ENCODE measurements around the gene FAM24A. TPM values are rescaled to one million over a fixed set of nuclear protein-coding genes. Genes with fewer than 3 reads are reported as not detected.
"Not testable (repeated sequence)": the region's sequence is repeated elsewhere in the genome, so short reads cannot be mapped to it uniquely, and the experiment has no call there.

FAM24A gene
- total and polyA plus RNA-seq, 9 donors: not detected

DNA sequence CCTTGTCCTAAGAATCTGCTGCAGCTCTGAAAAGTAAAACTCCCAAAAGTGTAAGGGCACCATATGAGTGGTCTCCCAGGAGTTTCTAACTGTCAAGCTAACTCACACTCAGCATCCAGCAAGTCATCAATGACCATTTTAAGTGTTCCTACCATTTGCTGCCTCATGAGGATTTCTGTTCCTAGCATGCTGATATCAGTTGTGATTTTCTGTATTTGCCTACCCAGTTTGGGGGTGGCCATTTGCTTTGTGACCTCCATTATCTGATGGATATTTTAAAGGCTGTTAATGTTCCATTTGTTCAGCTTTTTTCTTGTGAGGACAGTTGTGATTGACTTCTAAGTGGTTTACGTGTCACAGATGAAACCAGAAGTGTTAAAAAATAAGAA is 33.9 kb upstream of the FAM24A start:
- Histone ChIP-seq H3K36me3 (ENCODE audit: control insufficient read depth, insufficient read depth, low read length) (no peaks in the 10 kb centered on the region), H3K4me3 (ENCODE audit: low read length) (no peak overlapping the region), H3K9me3 (replicated peaks; ENCODE audit: control insufficient read depth, low read depth, low read length) (peaks cover 2% of the 10 kb centered on the region), H3K27me3 (ENCODE audit: control insufficient read depth, insufficient read depth, low read length) (peaks cover 3% of the 10 kb centered on the region), H3K4me1 (ENCODE audit: control insufficient read depth, insufficient read depth, low read length) (peaks cover 7% of the 10 kb centered on the region), H3K27ac (ENCODE audit: low read length) (no peak overlapping the region)
- no CpG with 5 or more reads among the region's 1 CpG for WGBS (ENCODE audit: insufficient coverage)
- no peak for DNase-seq

- Histone ChIP-seq H3K4me1 (ENCODE audit: control insufficient read depth, insufficient read depth, low read length) (peaks cover 7% of the 10 kb centered on the region), H3K27ac (ENCODE audit: low read length) (no peak overlapping the region), H3K27me3 (ENCODE audit: control insufficient read depth, insufficient read depth, low read length) (peaks cover 3% of the 10 kb centered on the region), H3K9me3 (replicated peaks; ENCODE audit: control insufficient read depth, low read depth, low read length) (peaks cover 2% of the 10 kb centered on the region), H3K4me3 (ENCODE audit: low read length) (no peak overlapping the region), H3K36me3 (ENCODE audit: control insufficient read depth, insufficient read depth, low read length) (no peaks in the 10 kb centered on the region)
- 82% methylated on average over 1 of the region's 1 CpG for WGBS (ENCODE audit: insufficient coverage)
- DNase-seq: no peak
These were observed 33.1 kb upstream of the FAM24A start for GRCh38 chr10:122877264-122877663.

DNA sequence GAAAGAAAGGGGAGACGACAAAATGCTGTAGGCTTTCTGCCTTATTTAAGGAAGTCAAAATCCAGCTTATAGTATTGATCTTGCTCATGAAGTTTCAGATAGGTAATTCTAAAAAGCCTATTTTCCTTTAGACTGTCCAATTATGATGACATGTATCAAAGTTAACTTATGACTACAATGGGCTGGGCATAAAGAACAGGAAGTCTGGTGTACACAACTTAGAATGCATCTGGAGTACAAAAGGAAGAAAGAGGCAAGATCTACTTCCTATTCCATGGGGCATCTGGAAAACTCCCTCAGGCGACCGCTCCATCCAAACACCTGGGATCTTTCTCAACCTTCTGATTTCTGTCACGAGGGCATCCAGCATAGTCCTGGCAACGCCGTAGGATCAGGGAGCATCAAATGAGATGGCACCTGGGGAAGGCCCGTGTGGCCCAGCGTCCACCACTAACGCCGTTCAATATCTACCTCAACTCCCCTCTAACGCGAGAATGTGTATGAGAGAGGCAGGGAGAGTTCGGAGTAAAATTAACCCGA is 31.5 kb upstream of the FAM24A start:
- 34% methylated on average over 5 of the region's 14 CpGs for WGBS (ENCODE audit: insufficient coverage)
- H3K4me3 ChIP-seq (ENCODE audit: low read length): peak overlapping the region; percentile 53
- H3K27me3 ChIP-seq (ENCODE audit: control insufficient read depth, insufficient read depth, low read length): peaks cover 3% of the 10 kb centered on the region
- H3K4me1 ChIP-seq (ENCODE audit: control insufficient read depth, insufficient read depth, low read length): peaks cover 7% of the 10 kb centered on the region
- no peaks in the 10 kb centered on the region for H3K9me3 ChIP-seq (replicated peaks; ENCODE audit: control insufficient read depth, low read depth, low read length)
- peak overlapping the region; percentile 21 for H3K27ac ChIP-seq (ENCODE audit: low read length)
- H3K36me3 ChIP-seq (ENCODE audit: control insufficient read depth, insufficient read depth, low read length): no peaks in the 10 kb centered on the region
- DNase-seq: peak; percentile 9

GRCh38 chr10:122879339-122880273 is 30.8 kb upstream of the FAM24A start, which contains the start of gene FAM24B:
Gene FAM24B, minus strand, starts transcription at chr10:122879581. Its CDS starts 29,066 bp downstream, at chr10:122850515.
- peaks cover 3% of the 10 kb centered on the region for H3K27me3 ChIP-seq (ENCODE audit: control insufficient read depth, insufficient read depth, low read length)
- WGBS (ENCODE audit: insufficient coverage): 2% methylated on average over 94 of the region's 95 CpGs
- H3K9me3 ChIP-seq (replicated peaks; ENCODE audit: control insufficient read depth, low read depth, low read length): no peaks in the 10 kb centered on the region
- H3K27ac ChIP-seq (ENCODE audit: low read length): peak within 1 kb of the TSS; percentile 21
- H3K4me3 ChIP-seq (ENCODE audit: low read length): peak within 1 kb of the TSS; percentile 53
- H3K4me1 ChIP-seq (ENCODE audit: control insufficient read depth, insufficient read depth, low read length): peaks cover 7% of the 10 kb centered on the region
- H3K36me3 ChIP-seq (ENCODE audit: control insufficient read depth, insufficient read depth, low read length): no peaks in the 10 kb centered on the region
- peak; percentile 99 for DNase-seq

DNA sequence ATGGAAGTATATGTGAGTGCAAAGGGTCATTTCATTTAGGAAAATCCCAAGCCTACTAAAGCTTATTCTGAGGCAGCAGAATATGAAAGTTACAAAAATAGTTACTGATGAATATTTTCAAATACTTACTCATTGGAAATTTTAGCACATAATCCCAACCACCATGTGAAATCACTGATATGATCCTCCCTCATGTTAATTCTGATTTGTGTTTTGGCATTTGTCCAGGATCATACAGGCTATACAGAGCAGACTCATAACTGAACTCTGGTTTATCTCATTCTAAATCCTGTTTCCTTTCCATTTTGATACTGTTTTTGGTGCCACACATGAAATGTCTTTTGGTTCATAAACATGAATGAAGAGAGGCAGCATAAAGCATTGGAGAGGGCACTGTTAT is 27.6 kb upstream of the FAM24A start:
- Histone ChIP-seq H3K9me3 (replicated peaks; ENCODE audit: control insufficient read depth, low read depth, low read length) (no peaks in the 10 kb centered on the region), H3K27ac (ENCODE audit: low read length) (no peak overlapping the region), H3K4me3 (ENCODE audit: low read length) (no peak overlapping the region), H3K36me3 (ENCODE audit: control insufficient read depth, insufficient read depth, low read length) (no peaks in the 10 kb centered on the region), H3K4me1 (ENCODE audit: control insufficient read depth, insufficient read depth, low read length) (peaks cover 7% of the 10 kb centered on the region), H3K27me3 (ENCODE audit: control insufficient read depth, insufficient read depth, low read length) (peaks cover 3% of the 10 kb centered on the region)
- DNase-seq: no peak

DNA sequence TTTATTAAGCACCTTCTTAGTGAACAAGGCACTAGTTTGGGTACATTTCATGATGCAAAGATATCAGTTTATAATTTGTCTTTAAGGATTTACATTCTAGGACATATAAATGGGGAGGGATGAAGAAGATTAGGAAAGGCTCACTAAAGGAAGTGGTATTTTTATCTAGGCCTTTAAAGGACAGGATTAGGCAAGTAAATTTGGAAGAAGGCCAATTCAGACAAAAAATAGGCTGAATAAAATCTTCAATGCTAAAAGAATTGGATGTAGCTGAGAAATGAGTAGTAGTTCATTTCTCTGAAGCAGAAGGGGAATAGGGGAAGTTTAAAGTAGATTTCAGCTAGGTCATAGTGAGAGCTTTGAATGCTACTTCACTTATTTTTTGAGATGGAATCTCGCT is 26.2 kb upstream of the FAM24A start:
- Histone ChIP-seq H3K27me3 (ENCODE audit: control insufficient read depth, insufficient read depth, low read length) (peaks cover 3% of the 10 kb centered on the region), H3K9me3 (replicated peaks; ENCODE audit: control insufficient read depth, low read depth, low read length) (no peaks in the 10 kb centered on the region), H3K36me3 (ENCODE audit: control insufficient read depth, insufficient read depth, low read length) (no peaks in the 10 kb centered on the region), H3K4me3 (ENCODE audit: low read length) (no peak overlapping the region), H3K4me1 (ENCODE audit: control insufficient read depth, insufficient read depth, low read length) (peaks cover 4% of the 10 kb centered on the region), H3K27ac (ENCODE audit: low read length) (no peak overlapping the region)
- DNase-seq: no peak
- 80% methylated on average over 1 of the region's 1 CpG for WGBS (ENCODE audit: insufficient coverage)

DNA sequence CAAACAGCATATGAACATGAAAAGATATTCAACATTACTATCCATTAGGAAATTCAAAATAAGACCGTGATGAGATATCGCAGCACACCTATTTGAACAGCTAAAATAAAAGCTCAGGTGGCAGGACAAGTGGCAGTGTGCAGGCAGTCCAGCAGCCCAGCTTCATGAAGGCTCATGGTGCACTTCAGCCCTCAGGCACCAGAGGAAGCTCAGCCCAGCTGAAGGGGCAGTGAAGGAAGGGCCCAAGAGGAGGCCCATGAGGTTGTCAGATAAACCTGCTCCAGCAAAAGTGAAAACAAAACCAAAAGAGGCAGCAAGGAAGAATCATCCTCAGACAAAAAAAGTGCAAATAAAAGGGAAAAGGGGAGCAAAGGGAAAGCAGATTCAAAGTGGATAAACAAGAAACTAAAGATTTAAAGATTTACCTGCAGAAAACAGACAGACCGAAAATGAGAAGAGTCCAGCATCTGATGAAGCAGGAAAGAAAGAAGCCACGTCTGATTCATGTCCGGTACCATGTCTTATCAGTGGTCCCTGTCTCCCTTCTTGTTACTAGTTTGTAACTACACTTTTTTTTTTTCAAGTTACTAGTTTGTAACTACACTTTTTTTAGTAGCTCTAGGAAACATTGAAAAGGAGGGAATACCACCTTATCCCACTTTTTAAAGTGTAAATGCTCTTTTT is 16.0 kb upstream of the FAM24A start:
- H3K27ac ChIP-seq (ENCODE audit: low read length): no peak overlapping the region
- H3K4me3 ChIP-seq (ENCODE audit: low read length): no peak overlapping the region
- H3K27me3 ChIP-seq (ENCODE audit: control insufficient read depth, insufficient read depth, low read length): no peaks in the 10 kb centered on the region
- H3K4me1 ChIP-seq (ENCODE audit: control insufficient read depth, insufficient read depth, low read length): no peaks in the 10 kb centered on the region
- whole genome bisulfite sequencing (ENCODE audit: insufficient coverage): no CpG with 5 or more reads among the region's 5 CpGs
- H3K36me3 ChIP-seq (ENCODE audit: control insufficient read depth, insufficient read depth, low read length): no peaks in the 10 kb centered on the region
- no peak for DNase-seq
- H3K9me3 ChIP-seq (replicated peaks; ENCODE audit: control insufficient read depth, low read depth, low read length): no peaks in the 10 kb centered on the region

DNA sequence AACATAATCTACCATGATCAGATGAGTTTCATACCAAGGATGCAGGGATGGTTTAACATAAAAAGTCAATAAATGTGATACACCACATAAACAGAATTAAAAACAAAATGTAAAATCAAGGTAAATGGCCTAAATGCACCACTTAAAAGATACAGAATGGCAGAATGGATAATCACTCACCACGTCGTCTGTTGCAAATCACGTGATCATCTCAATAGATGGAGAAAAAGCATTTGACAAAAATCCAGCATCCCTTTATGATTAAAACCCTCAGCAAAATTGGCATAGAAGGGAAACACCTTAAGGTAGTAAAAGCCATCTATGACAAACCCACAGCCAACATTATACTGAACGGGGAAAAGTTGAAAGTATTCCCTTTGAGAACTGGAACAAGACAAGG is 6.5 kb upstream of the FAM24A start:
- H3K9me3 ChIP-seq (replicated peaks; ENCODE audit: control insufficient read depth, low read depth, low read length); H3K36me3 ChIP-seq (ENCODE audit: control insufficient read depth, insufficient read depth, low read length); H3K4me1 ChIP-seq (ENCODE audit: control insufficient read depth, insufficient read depth, low read length); H3K27ac ChIP-seq (ENCODE audit: low read length); H3K4me3 ChIP-seq (ENCODE audit: low read length); DNase-seq; H3K27me3 ChIP-seq (ENCODE audit: control insufficient read depth, insufficient read depth, low read length): not testable (repeated sequence)
- WGBS (ENCODE audit: insufficient coverage): no CpG with 5 or more reads among the region's 4 CpGs

DNA sequence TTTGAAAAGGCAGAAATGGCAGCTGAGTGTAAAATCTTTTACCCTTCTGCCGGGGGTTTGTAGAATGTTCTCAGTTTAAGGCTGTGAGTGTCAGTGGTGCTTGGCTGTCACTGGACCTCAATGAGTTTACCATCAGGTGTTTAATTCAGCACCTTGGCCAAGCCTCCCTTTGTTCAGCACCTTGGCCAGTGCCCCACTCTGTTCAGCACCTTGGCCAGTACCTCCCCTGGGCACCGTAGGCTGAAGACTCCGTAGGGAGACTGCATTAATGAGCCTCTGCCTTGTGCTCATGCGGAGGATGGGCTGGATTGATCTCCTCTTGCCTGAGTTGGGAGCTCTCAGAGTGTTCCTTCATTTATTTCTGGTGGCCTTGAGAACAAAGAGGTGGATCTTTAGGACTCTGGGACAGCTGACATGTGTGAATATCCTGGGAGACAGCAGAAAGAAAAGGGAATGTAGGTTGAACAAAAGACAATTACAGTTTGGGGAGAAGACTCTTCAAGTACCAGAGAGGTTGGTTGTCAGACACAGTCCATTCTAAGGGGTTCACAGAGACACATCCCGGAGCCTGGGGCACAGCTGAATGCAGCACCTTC is 1.6 kb downstream of the FAM24A start:
- Histone ChIP-seq H3K4me1 (ENCODE audit: control insufficient read depth, insufficient read depth, low read length) (no peaks in the 10 kb centered on the region), H3K27me3 (ENCODE audit: control insufficient read depth, insufficient read depth, low read length) (no peaks in the 10 kb centered on the region), H3K4me3 (ENCODE audit: low read length) (no peak overlapping the region), H3K27ac (ENCODE audit: low read length) (no peak overlapping the region), H3K9me3 (replicated peaks; ENCODE audit: control insufficient read depth, low read depth, low read length) (no peaks in the 10 kb centered on the region), H3K36me3 (ENCODE audit: control insufficient read depth, insufficient read depth, low read length) (no peaks in the 10 kb centered on the region)
- peak; percentile 26 for DNase-seq
- WGBS (ENCODE audit: insufficient coverage): 12% methylated on average over 4 of the region's 5 CpGs

GRCh38 chr10:122915700-122916099 is 5.3 kb downstream of the FAM24A start:
- Histone ChIP-seq H3K27me3 (ENCODE audit: control insufficient read depth, insufficient read depth, low read length) (no peaks in the 10 kb centered on the region), H3K36me3 (ENCODE audit: control insufficient read depth, insufficient read depth, low read length) (no peaks in the 10 kb centered on the region), H3K4me1 (ENCODE audit: control insufficient read depth, insufficient read depth, low read length) (no peaks in the 10 kb centered on the region), H3K27ac (ENCODE audit: low read length) (no peak overlapping the region), H3K9me3 (replicated peaks; ENCODE audit: control insufficient read depth, low read depth, low read length) (peaks cover 2% of the 10 kb centered on the region), H3K4me3 (ENCODE audit: low read length) (no peak overlapping the region)
- DNase-seq: no peak
- no CpG with 5 or more reads among the region's 2 CpGs for WGBS (ENCODE audit: insufficient coverage)
